ENCODE data around the gene CDH4. TPM values are rescaled to one million over a fixed set of nuclear protein-coding genes. Genes with fewer than 3 reads are reported as not detected.

The CDH4 gene
- total and polyA plus RNA-seq, 2 donors (not counting 1 experiment from before 2014, with no cell fraction given): not detected

DNA sequence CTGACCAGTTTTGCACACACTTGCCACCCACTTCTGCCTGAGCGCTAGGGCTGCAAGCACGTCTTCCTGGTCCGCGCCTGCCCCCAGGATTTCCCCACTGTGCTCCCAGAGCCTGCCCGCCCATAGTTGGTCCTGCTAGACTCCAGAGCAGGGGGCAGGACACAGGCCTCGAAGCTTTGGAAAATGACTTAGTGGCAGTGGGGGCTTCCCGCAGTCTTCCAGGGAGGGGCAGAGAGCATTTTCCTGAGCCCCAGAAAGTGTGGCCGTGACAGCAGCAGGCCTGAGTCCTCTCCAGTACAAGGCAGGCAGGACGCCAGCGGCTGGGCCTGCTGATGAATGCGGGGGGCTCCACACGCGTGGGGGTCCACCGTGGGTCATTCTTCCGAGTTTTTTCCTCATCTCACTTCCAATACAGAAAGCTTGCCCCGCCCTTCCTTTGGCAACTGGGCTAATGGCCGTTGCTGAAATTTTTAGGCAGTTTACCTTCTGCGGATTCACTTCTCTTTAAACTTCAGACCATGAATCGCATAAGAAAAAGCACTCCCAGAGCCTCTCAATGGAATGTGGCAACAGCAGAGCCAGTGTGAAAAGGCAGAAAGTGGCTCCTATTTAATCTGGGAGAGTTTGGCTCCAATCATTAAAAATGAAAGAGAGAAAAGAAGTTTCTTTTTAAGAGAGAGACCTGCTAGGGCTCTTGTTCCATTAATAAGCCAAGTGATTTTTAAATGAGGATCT, 383.8 kb downstream of the CDH4 start:
- peaks cover 0 to 34% (median 0%) of the 10 kb centered on the region in 3 donors for H3K9me3 ChIP-seq (ENCODE audit: control extremely low read depth in 1 of 3, control insufficient read depth in 2 of 3, insufficient read depth in 1 of 3, low read length in 2 of 3)
- no peaks in the 10 kb centered on the region for H3K27me3 ChIP-seq (replicated peaks in 1 of 4; ENCODE audit: control extremely low read depth in 1 of 4, control insufficient read depth in 3 of 4, insufficient read depth in 4 of 4, low read length in 3 of 4)
- Mint-ChIP-seq H3K9me3 (ENCODE audit: insufficient read depth) (peaks cover 5% of the 10 kb centered on the region), H3K4me1 (no peaks in the 10 kb centered on the region), H3K27ac (no peak overlapping the region), H3K4me3 (no peak overlapping the region), H3K27me3 (no peaks in the 10 kb centered on the region)
- no peaks in the 10 kb centered on the region for H3K36me3 ChIP-seq (replicated peaks in 1 of 2; ENCODE audit: control extremely low read depth in 1 of 2, control insufficient read depth in 1 of 2, extremely low read depth in 1 of 2, insufficient read depth in 2 of 2, low read length in 1 of 2)
- DNase-seq (no peak), ATAC-seq (ENCODE audit: low read depth) (no peak)
- no peak overlapping the region for H3K4me2 ChIP-seq (replicated peaks; ENCODE audit: low read depth, low read length, poor library complexity, severe bottlenecking)
- H3K4me3 ChIP-seq (ENCODE audit: control extremely low read depth in 1 of 5, extremely low read depth in 1 of 5, insufficient read depth in 1 of 5, low read depth in 2 of 5, low read length in 4 of 5): no peak overlapping the region
- no peaks in the 10 kb centered on the region for H3K79me2 ChIP-seq (ENCODE audit: control insufficient read depth, insufficient read depth, low read length)
- no peaks in the 10 kb centered on the region for H4K20me1 ChIP-seq (ENCODE audit: control insufficient read depth, insufficient read depth, low read length, poor library complexity, severe bottlenecking)
- 83% methylated on average over 17 of the region's 19 CpGs for WGBS (ENCODE audit: insufficient coverage)
- CTCF ChIA-PET: interaction anchor here (0.9 kb wide), 1 partner anchor 12 kb away, joined by 3 read pairs; no protein-coding TSS in a partner anchor
- no peaks in the 10 kb centered on the region for H3K4me1 ChIP-seq (ENCODE audit: control insufficient read depth in 2 of 2, insufficient read depth in 2 of 2, low read length in 2 of 2)
- TF ChIP-seq, protein P1, sequence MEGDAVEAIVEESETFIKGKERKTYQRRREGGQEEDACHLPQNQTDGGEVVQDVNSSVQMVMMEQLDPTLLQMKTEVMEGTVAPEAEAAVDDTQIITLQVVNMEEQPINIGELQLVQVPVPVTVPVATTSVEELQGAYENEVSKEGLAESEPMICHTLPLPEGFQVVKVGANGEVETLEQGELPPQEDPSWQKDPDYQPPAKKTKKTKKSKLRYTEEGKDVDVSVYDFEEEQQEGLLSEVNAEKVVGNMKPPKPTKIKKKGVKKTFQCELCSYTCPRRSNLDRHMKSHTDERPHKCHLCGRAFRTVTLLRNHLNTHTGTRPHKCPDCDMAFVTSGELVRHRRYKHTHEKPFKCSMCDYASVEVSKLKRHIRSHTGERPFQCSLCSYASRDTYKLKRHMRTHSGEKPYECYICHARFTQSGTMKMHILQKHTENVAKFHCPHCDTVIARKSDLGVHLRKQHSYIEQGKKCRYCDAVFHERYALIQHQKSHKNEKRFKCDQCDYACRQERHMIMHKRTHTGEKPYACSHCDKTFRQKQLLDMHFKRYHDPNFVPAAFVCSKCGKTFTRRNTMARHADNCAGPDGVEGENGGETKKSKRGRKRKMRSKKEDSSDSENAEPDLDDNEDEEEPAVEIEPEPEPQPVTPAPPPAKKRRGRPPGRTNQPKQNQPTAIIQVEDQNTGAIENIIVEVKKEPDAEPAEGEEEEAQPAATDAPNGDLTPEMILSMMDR (IDR thresholded peaks at IDR 0.05): no peak
- no peak for TF ChIP-seq EZH2 (IDR thresholded peaks at IDR 0.05; ENCODE audit: borderline replicate concordance, insufficient read depth, low read depth, low read length, poor library complexity, severe bottlenecking)
- intact Hi-C loops (cut with micrococcal nuclease): no loop called here
- H2AFZ ChIP-seq (ENCODE audit: insufficient read depth, low read depth, low read length, poor library complexity, severe bottlenecking): no peak overlapping the region
- POLR2A ChIA-PET: no interaction called here
- no peak overlapping the region for H3K27ac ChIP-seq (ENCODE audit: low read length in 2 of 2)
- no peak overlapping the region for H3K9ac ChIP-seq (ENCODE audit: low read length)

DNA sequence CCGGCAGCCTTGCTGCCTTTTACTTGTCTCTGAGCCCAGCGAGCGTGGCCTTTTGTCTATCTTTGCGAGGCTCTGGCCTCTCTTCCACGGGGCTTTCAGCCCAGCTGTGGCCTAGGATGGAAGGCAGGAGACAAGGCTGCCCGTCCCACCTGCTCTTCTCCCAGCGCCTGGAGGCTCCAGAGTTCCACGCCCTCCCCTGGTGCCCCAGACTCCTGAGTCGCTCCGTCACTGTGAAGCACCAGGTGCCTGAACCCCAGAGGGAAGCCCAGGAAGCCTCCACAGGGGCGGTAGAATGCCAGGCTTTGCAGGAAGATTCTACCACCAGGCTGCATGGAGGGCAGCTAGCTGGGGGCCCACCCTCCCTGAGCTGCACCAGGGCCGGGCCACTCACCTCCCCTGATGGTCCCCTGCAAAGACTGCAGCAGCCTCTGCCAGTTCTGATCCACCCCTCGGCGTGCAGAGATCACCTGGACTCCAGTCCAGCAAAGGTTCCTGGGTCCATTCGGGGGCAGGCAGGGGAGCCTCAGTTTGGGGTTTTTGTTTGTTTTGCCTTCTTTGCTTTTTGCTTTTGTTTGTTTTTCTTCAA, 384.6 kb downstream of the CDH4 start:
- no peaks in the 10 kb centered on the region for H3K4me1 Mint-ChIP-seq
- H3K9ac ChIP-seq (ENCODE audit: low read length): no peak overlapping the region
- WGBS (ENCODE audit: insufficient coverage): 83% methylated on average over 14 of the region's 15 CpGs

More for the DNA sequence above, 384.6 kb downstream of the CDH4 start:
- no peak overlapping the region for H3K4me2 ChIP-seq (replicated peaks; ENCODE audit: low read depth, low read length, poor library complexity, severe bottlenecking)
- Mint-ChIP-seq H3K4me3 (no peak overlapping the region), H3K9me3 (ENCODE audit: insufficient read depth) (peaks cover 5% of the 10 kb centered on the region), H3K27me3 (no peaks in the 10 kb centered on the region), H3K27ac (no peak overlapping the region)
- H2AFZ ChIP-seq (ENCODE audit: insufficient read depth, low read depth, low read length, poor library complexity, severe bottlenecking): no peak overlapping the region
- no peaks in the 10 kb centered on the region for H3K79me2 ChIP-seq (ENCODE audit: control insufficient read depth, insufficient read depth, low read length)
- H3K27ac ChIP-seq (ENCODE audit: low read length in 2 of 2): no peak overlapping the region
- no peaks in the 10 kb centered on the region for H3K27me3 ChIP-seq (replicated peaks in 1 of 4; ENCODE audit: control extremely low read depth in 1 of 4, control insufficient read depth in 3 of 4, insufficient read depth in 4 of 4, low read length in 3 of 4)
- TF ChIP-seq EZH2 (IDR thresholded peaks at IDR 0.05; ENCODE audit: borderline replicate concordance, insufficient read depth, low read depth, low read length, poor library complexity, severe bottlenecking): no peak
- TF ChIP-seq, protein P1 (IDR thresholded peaks at IDR 0.05): no peak
- no peaks in the 10 kb centered on the region for H3K36me3 ChIP-seq (replicated peaks in 1 of 2; ENCODE audit: control extremely low read depth in 1 of 2, control insufficient read depth in 1 of 2, extremely low read depth in 1 of 2, insufficient read depth in 2 of 2, low read length in 1 of 2)
- ChIA-PET POLR2A (no interaction called here), CTCF (no interaction called here)
- intact Hi-C loops (cut with micrococcal nuclease): no loop called here
- no peak overlapping the region for H3K4me3 ChIP-seq (ENCODE audit: control extremely low read depth in 1 of 5, extremely low read depth in 1 of 5, insufficient read depth in 1 of 5, low read depth in 2 of 5, low read length in 4 of 5)
- no peak for ATAC-seq (ENCODE audit: low read depth)
- no peaks in the 10 kb centered on the region for H3K4me1 ChIP-seq (ENCODE audit: control insufficient read depth in 2 of 2, insufficient read depth in 2 of 2, low read length in 2 of 2)
- H3K9me3 ChIP-seq (ENCODE audit: control extremely low read depth in 1 of 3, control insufficient read depth in 2 of 3, insufficient read depth in 1 of 3, low read length in 2 of 3): peaks cover 0 to 32% (median 0%) of the 10 kb centered on the region in 3 donors
- H4K20me1 ChIP-seq (ENCODE audit: control insufficient read depth, insufficient read depth, low read length, poor library complexity, severe bottlenecking): no peaks in the 10 kb centered on the region
- no peak for DNase-seq

Measured in B cell (primary cell).